HCEC 1CT (cell line): ENCODE measurements around the gene DCANP1.

ENCODE experiments used
- DNase-seq: peaks from one replicate; pipeline ENCODE4 v3.0.0-alpha.2; 2017

The DCANP1 gene

DNA sequence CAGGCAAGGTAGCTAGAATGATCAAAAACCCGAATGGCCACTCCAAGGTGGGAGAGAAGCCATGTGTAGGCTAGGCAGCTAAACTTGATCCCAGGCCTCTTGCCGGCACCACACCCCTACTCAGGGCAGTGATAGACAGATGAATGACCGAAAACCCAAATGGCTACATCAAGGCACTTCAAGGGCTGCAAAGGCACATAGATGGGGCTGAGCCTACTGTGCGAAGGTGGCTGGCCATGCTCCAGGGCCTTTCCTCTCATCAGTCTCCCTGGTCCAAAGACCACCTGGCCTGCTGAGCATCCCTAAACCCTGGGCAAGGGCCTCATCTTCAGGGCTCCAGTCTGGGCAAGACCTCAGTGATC is 8.7 kb upstream of the DCANP1 start:
- no peak for DNase-seq

DNA sequence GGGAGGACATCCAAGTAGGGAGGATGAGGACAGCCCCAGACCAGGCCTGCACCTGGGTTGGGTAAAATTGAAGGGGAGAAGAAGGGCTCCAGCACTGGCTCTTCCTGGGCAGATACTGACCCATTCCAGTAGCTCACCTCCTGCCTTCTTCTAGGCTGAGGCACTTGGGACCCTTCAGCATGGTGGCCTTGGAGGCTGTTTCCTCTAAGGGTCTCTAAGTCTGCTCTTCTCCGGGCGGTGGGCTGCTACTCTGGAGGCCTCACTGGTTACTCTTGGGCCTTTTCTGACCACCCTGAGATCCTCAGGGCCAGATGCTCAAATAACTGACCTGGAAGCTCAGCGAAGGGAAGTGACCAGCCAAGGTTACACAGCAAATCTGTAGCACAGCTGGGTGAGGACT is 7.8 kb upstream of the DCANP1 start:
- DNase-seq = no peak

DNA sequence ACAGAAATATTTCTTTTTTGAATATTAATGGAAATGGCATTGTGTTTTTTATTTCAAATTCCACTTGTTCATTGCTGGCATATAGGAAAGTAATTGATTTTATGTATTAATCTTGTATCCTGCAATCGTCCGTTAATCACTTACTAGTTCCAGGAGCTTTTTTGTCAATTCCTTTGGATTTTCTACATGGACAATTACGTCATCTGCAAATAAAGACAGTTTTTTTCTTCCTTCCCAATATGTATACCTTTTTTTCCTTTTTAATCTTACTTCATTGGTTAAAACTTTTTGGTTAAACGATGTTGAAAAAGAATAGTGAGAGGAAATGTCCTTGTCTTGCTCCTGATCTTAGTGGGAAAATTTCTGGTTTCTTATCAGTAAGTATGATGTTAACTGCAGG is 6.5 kb upstream of the DCANP1 start:
- DNase-seq = no peak

DNA sequence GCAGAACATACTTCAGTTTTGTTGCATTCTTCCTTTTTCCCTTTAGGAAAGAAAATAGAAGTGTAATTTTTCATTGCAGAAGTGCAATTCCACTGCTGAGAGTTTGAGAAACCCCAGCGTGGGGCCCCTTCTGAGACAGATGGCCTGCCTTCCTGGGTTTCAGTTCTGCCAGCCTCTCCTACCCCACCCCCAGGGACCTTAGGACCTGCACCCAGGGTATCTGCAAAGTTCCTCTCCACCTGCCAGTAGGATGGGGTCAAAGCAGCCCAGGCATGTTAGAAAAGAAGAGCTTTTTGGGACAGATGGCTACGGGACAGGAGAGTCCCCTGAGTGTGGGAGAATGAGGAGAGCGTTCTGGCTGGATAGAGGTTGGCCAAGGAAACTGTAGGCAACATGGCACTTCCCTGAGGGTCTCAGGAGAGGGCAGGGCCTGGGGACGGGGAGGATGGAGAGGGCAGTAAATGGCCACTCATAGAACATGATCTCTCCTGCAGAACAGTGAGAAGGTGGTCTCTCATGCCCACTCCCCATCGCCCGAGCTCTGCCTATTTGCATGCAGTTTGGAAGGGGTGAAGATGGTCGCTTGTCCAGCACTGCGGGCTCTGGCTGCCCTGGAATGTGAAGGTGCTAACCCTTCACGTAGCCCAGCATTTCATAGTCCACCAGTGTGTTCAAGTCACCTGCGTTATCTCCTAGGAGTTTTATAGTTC is 5.3 kb upstream of the DCANP1 start, which contains the start of gene TIFAB:
Gene TIFAB (minus strand): TSS at position 31 of the 710 bp plus-strand sequence. CDS start 2,412 bp downstream, outside the sequence.
- no peak for DNase-seq

DNA sequence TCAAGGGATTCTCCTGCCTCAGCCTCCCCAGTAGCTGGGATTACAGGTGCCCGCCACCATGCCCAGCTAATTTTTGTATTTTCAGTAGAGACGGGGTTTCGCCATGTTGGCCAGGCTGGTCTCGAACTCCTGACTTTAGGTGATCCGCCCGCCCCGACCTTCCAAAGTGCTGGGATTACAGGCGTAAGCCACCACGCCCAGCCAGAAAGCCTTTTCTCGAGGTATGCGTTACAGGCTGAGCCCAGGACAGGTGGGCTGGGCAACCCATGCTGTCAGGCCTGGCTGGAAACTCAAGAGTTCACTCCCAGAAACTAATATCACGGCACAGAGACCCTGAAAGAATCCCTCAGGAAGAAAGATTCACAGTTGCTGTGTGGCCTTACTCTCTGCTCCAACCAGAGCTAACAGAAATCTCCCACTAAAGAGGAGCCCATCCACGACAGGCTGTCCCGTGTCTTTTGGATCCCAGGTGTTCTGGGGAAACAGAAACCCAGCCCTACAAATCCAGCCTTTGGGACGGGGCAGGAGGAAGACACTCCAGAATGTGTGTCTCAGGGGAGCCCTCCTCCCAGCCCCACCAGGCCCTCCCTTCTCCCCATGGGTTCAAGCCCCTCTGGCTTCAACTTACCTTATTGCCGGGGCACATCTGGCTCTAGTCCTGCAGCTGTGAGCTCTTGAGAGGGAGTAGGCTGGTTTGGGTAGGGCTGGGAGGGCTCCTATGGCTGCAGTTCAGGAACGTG is 4.6 kb upstream of the DCANP1 start:
- no peak for DNase-seq

DNA sequence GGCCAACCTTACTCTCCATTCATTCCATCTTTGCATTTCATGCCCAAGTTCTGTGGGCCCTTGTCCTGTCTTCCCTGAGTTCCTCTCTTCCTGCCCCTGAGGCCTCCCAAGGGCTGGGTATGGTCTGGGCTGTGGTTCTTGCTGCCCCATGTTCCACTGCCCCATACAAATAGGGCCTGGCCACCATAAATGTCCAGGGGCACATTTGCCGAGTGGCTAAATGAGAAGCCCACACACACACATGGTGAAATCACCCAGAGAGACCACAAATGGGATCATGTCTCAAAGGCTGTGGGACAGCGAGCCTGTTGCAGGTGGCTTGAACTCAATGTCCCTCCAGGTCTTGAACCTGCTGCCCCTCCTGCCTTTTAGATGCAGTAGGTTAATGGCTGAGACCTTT is 3.8 kb upstream of the DCANP1 start:
- no peak for DNase-seq

DNA sequence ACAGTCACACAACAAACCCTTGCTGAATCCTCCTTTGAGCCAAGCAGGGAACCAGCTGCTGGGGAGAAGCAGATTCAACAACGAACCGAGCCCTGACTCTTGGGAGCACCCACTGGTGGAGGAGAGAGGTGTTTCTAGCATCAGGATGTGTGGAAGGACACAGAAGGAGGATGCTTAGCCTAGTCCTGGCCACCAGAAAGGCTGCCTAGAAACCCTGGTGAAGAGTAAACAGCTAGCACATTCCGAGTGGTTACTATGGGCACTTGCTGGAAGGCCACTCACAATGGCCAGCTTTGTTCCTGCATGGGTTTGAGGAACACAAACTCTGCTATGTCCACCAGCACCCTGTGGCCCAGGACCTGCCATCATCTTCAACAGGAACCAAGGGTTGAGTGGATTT is 3.2 kb upstream of the DCANP1 start:
- no peak for DNase-seq

DNA sequence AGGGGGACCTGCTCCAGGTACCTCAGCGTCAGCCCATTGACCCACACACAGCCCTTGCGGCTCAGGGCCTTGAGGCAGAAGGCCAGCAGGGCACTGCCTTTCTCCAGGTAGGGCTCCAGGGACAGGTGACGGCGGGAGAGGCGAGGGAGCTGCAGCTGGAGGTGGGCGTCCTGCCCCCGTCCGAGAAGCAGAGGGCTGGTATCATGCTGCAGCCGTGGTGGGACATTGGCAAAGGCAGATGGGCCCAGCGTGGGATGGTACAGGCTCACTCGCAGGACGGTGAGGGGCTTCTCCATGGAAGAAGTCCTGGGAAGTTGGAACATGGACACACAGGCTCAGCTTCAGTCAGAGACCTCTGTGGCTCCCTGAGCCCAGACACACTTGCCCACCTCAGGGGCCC is 2.5 kb upstream of the DCANP1 start:
- no peak for DNase-seq

DNA sequence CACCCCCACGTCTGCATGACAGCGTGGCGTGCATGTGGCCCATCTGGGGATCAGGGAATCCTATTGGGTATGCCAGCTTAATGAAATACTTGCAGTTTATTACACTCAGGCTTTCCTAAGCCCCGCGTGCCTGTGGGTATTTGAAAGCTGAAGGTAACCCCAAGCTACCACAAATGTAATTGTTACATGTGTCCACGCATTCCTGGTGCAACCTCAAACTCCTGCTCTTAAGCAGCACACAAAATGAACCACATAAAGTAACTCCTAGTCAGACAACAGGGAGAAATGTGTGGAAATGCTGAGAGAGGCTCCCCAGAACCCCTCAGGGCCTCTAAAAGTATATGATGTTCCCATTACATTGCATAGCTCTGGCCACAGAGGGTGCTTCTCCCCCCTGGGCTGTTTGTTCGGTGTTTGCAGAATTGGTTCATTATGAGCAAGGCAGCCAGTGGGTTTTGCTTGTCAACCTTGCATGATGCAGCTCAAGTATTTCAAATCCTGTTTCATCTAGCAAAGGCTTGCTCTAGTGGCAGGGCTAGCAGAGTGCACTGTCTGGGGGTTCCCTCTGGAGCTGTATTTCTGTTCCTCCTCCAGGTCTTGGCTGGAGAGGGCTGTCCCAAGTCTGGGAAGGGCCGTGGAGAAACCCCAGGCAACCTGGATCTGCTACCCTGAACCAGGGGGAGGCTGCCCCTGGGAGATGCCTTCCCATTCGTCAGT is 1.8 kb upstream of the DCANP1 start:
- DNase-seq = no peak

DNA sequence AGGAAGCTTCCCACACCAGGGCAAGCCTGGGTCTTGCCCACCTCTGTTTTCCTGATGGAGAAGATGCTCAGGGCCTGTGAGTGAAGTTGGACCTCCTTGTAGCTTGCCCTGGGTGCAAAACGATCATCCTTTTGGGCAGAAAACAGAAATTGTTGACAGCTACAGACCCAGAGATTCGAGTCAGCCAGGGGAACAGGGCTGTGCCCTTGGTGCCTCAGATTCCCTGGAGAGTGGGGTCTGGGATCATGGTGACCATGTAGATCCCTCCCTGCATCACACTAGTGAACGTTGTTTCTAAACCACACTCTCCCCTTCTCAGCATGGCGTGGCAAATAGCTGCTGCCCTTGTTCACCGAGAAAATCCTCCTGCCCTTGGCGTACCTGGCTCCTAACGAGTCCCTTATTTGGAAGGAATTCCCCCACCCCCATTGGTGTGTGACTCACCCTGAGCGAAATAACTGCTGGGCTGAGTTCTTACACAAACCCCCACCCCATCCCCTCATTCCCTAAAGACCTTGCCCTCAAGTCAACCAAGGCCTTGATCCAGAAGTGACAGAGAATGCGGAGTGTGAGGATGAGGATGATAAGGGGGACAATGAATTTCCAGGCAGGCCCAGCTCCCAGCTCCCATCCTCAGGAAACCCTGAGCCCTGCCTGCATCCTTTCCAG is 1.1 kb upstream of the DCANP1 start:
- no peak for DNase-seq

DNA sequence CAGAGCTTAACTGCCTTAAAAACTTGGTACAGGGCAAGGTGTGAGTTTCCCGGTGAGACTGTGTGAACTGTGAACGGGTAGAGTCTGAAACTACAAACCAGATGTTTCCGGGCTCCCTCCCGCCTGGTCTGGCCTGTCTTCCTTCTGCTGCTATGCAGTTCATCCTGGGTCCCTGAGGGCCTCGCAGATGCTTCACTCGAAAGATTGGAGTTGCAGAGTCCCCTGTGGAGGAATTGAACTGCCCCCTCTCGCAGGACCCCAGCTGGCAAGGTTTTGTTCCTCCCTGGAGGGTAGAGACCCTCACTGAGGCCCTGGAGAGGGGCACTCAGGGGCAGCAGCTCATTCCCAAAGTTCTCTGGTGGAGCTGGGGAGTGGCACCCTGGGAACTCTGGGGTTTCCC is 533 bp downstream of the DCANP1 start:
- no peak for DNase-seq

DNA sequence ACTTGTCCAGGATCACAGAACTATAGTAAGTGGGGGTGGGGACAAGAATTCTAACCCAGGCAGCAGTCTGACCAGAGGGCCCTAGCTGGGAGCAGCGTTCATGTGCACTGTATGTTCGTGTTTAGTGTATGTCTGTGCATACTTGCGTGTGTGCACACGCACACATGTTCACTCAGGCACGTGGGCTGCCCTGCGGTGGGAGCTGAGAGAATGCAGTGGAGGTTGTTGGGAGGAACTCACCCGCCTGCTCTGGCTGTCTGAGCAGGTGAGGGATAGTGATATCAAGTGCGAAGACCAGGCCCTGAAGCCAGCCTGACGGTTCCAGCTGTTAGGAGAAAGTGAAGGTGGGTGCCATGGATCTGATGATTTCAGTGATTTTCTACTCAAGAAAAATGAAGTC is 942 bp downstream of the DCANP1 start:
- DNase-seq = no peak

DNA sequence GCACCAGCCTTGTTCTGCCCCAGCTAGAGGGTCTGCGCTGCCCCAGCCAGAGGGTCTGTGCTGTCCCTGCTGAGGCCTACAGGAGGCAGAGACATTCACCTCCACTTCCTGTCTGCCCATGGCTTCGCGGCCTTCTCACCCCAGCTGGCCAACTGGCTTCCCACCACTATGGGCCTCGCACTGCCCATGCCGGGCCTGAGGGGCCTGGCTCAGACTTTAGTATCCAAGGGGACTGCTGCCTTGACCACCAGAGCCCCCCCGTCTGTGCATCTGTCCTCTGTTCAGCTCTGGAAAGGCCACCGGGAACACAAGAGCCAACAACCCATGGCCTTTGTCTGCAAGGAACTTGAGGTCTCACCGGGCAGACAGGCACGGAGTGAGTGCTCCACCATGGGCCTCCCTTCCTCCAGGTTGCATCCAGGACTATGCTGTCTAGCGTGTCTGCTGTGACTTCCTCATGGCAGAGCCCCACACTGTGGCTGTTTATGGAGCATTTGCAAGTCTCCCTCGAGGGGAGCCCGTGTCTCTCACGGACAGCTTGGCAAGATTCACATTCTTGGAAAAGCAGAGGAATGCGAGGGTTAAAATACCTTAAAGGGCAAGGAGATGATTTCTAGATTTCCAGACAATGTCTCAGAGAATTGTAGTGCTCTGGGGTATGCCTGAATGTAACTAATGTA is 1.7 kb downstream of the DCANP1 start:
- no peak for DNase-seq

DNA sequence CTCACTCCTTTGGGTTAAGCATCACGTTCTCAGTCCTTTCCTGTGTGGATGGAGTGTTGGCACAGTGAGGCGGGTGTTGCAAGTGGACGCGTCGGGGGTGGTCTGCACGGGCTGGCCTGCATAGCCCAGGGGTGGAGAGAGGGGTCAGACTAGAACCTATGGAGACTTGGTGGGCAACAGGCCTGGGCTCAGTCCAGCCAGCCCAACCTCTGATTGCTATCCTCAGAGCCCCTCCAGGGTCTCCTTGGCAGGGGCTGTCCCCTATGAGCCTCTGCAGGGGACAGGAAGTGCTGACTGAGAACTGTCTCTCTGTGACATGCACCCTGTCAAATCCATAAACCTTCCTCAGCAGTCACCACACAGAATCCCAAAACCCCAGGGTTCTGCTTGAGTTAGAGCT is 2.3 kb downstream of the DCANP1 start:
- DNase-seq = no peak

DNA sequence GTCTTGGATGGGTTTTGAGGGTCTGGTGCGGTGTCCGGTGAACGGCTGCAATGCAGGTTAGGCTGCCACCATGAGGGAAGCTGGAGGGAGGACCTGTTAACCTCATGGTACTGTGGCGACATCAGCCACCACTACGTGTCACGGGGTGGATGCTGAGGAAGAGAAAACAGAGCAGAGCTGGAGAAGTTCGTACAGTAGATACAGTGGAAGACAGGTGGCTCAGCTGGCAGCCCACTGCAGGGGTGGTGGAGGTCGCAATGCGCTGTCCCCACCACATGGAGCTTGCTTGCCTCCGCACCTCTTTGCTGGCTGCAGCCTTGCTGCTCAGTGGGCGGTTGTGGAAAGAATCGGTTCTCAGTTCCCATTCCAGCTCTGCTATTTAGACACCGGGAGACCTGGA is 2.8 kb downstream of the DCANP1 start:
- DNase-seq = no peak

DNA sequence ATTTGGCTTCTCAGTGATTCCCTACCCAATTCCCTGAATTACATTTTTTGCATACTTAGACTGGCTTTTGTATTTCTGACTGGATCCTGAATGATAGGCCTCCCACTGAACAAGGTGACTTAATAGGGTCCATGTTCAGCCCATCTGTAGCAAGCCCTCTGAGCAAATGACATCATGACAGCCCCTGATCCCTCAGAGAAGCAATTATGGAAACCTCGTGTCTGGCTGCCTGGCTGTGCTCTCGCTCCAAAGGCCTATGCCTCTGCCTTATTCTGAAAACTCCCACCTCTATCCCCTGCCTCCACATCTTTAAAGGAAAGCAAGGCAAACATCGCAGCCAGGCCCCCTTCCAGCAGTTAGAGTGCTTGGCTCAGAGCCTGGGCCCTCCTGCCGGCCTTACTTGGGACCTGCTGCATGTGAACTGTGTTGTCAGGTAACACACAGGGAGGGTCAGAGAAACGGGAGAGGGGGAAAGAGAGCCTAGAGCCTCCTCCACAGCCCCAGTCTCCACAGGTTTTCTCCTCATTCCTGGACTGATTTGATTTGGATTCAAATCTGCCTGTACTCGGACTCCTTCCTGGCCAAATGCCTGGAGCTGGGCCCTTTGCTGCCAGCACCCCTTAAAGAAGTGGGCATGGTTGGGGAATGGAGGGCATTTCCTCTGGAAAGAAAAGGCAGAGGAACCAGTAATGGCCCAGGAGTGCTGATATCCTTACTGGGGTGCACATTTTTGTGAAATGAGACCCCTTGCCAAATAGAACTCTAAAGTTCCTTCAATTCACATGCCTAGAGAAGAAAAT is 3.8 kb downstream of the DCANP1 start:
- DNase-seq = no peak

DNA sequence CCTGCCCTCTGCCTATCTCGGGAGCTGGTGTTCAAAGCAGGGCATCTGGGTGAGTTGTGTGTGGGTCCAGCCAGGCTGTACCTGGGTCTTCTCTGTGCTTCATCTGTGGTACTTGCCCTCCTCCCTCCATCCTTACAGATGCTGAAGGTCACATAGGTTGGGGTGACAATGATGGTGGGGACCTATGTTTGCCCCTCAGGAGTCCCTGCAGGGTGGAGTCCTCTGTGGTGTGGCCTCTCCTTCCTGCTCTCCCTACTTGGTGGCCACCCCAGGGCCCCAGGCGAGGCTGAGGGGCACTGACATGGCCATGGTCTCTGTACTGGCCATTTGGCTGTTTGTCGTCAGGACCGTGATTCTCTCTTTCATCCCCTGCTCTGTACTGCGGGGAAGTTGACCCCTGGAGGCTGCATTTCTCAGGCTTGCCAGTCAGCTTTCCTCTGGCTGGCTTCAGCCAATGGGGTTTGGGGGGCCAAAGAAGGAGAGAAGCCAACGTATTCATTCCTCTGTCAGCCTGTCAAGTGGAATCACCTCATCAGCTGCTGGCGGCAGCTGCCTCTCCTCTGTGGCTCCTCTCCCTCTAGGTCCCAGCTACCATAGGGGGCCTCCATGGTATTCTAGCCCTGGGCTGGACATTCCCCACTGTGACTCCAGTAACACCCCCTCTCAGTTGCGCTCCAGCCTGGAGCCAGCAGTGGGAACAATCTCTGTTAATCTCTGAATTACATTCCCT is 4.6 kb downstream of the DCANP1 start:
- no peak for DNase-seq

DNA sequence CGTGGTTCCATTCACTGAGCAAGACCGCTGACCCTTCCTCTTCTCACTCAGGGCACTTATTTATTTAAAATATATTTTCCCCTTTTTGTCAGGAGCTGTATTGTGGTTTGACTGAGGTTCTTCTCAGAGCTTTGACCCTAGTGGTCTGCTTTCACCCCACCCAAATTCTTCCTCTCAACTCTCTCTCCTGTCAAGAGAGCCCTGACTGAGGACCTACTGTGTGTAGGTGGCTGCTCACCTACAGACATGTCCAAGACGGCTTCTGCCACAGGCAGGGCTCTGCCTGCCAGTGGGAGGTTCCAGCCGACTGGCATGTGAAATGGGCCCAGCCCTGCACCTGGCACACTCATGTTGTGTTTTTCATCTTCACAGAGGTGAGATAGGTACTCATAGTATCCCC is 5.2 kb downstream of the DCANP1 start:
- no peak for DNase-seq

DNA sequence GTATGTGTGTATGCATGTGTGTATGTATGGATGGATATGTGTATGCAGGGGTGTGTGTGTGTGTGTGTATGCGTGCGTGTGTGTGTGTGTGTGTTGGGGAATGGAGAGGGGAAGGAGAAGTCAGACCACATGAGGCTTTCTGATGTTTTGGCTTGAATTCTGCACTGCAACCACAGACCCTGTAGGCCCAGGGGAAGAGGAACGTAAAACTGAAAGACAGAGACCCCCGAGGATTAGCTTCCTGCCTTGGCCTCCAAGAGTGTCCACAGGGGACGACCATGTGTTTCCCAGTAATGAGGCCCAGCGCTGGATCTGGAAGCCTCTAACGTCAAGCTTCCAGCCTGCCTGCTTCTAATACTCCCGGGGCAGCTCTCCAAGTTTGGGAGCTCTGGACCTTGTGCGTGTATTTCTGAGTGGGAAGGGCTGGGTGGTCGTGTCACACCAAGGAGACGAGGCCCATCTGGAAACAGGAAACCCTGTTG is 5.8 kb downstream of the DCANP1 start:
- no peak for DNase-seq

DNA sequence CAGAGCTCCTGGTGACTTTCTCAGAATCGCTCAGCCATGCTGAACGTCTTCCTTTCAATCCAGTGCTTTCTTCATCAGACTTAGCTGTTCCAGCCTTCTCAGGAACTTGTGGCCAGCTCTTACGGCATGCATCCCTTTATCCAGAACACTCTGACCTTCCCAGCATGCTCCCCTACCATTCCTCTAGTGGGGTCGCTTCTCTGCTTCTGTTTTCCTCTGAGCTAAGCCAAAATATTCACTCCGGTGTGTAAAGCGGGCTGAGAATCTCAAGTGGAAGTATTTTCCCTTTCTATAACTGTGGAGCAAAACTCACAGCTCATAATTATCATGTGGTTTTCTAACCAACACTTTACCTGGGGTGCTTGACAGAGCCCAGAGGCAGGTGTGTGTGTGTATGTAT is 6.2 kb downstream of the DCANP1 start:
- no peak for DNase-seq
